Measurements from ENCODE around the gene PCSK6.
"Not testable (repeated sequence)": the region's sequence is repeated elsewhere in the genome, so short reads cannot be mapped to it uniquely, and the experiment has no call there.

The PCSK6 gene

DNA sequence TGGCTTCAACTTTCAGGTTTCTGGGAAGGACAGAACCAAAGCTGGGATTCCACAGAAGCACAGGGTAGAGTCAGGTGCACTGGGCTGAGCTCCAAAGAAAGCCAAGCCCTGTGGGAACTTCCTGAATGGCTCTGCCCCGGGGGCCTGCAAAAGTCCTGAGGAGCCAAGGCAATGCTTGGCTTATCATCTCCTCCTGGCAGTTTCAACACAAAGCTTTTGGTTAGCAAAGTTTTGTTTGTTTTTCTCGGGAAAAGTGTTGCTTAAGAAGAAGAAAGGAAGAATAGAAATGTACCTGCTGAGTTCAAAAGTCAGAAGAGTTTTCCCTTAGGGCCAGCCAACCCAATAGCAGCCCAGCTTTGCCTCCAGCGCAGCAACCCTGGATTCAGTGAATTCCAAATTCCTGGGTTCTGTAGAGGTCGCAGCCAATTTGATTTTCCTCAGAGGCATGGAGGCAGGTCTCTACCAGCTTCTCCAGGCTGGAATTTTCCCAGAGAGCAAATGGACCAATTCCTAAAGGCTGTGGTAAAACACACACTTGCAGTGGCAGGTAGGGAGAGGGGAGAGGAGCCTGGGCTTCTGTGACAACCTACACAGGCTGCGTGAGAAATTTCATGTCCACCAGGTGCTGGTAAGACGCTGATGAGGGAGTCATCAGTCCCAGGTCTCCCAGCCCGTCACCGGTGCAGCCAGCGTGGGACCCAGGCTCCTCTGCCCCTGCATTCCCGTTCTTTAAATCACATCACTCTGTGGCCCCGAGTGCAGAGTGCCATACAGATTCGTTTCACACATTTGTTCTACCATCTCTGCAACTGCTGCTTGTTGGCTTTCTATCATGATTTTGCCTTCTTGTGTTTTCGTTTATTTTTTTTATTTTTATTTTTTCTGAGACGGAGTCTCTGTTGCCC lies 140.2 kb downstream of the PCSK6 start:
- DNase-seq: no peak

DNA sequence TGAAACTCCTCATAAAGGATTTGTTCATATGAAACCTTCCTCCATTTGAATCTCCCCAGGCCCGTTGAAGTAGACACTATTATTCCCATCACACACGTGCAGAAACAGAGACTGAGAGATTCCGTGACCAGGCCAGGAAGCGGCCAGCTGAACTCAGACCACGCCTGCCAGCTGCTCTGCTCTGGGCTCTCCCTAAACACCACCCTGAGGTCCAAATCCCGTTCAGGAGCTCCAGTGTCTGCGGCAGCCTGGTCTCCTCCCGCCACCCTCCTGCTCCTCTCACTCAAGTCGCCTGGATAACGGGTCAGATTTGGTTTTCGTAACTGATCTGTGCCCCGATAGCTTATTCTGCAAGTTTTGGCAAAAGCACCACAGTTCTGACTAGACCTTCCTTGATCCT lies 140.9 kb downstream of the PCSK6 start:
- DNase-seq: no peak

DNA sequence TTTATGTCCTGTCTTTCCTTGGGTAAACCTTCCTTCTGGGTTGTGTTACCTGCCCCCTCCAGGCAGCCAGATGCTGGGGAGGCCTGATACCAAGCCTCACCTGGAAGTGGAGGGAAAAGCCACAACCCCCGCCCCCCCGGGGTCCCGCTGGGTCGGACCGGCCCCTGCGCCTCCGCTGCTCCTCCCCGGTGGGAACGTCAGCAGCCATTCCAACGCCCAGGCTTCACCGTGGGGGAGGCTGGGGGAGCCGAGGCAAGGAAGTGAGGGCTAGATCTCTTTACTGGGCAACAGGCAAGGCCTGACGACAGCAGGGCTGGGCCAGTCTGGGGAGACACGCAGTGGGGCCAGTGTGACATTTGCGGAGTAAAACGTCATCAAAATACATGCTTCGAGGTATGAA lies 141.5 kb downstream of the PCSK6 start:
- no peak for DNase-seq

- DNase-seq: no peak
Measured at GRCh38 chr15:101347454-101347853, 142.1 kb downstream of the PCSK6 start.

- no peak for DNase-seq
Measured at GRCh38 chr15:101346928-101347327, 142.6 kb downstream of the PCSK6 start.

DNA sequence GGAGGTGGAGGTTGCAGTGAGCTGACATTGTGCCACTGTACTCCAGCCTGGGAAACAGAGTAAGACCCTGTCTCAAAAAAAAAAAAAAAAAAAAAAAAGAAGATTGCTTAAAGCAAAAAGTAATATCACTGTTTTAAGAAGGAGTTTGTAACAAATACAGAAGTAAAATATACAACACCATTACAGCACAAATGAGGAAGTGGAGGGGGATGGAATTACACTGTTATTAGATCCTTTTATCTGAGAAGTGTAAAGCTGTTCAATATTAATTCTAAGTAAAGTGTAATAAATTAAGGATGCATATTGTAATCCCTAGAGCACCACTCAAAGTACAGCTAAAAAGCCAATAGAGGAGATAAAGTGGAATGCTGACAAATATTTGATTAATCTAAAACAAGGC lies 147.5 kb downstream of the PCSK6 start:
- no peak for DNase-seq

- DNase-seq: no peak
Measured at GRCh38 chr15:101338502-101339057, 150.9 kb downstream of the PCSK6 start.

- no peak for DNase-seq
Measured at GRCh38 chr15:101337976-101338375, 151.5 kb downstream of the PCSK6 start.

DNA sequence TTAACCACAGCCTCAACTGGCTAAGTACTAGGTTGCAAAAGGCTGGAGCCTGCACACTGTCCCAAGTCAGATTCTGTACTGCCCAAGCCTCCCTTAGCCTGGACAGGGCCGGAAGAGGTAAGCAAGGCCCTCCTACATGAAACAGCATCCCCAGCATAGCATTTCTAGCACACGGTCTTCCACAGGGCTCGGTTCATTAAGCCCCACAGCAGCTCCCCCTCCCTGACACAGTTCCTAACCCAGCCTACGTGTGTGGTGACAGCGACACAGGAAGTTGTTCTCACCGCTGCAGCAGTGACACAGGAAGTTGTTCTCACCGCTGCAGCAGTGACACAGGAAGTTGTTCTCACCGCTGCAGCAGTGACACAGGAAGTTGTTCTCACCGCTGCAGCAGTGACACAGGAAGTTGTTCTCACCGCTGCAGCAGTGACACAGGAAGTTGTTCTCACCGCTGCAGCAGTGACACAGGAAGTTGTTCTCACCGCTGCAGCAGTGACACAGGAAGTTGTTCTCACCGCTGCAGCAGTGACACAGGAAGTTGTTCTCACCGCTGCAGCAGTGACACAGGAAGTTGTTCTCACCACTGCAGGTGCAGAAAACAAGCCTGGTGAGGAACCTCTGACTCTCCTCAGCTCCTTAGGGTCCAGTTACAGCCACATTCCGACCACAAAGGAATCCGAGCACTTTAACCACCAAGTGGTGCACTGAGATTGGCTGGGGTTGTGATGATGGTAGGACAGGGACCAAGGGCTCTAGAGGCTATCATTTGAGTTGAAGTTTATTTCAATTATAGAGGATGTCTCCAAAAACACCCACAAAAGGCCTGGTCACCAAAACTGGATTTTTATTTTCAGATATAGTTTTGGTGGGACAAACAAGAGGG lies 155.4 kb downstream of the PCSK6 start:
- not testable (repeated sequence) for DNase-seq

- DNase-seq: no peak
Measured at GRCh38 chr15:101332061-101332467, 157.4 kb downstream of the PCSK6 start.

GRCh38 chr15:101329867-101330380 lies 159.6 kb downstream of the PCSK6 start:
- no peak for DNase-seq

- DNase-seq: no peak
Measured at GRCh38 chr15:101329309-101329863, 160.1 kb downstream of the PCSK6 start.

DNA sequence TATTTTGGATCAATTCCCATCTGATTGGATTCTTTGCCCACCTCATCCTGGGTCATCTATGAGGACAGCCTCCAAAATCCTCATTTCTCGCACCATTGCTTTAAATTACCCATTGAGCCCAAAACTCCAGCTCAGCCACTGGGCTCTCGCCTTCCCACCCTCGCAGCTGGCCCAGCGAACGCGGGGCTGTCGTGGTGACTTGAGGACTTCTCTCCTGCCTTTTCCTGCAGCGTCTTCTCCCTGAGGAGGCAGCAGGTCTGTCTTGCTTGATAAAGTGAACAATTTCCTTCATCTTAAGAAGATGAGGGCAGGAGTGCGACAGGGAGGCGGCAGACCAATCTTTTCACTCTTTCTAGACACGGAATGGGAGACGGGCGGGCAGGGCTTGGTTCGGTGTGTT lies 161.5 kb downstream of the PCSK6 start:
- no peak for DNase-seq

DNA sequence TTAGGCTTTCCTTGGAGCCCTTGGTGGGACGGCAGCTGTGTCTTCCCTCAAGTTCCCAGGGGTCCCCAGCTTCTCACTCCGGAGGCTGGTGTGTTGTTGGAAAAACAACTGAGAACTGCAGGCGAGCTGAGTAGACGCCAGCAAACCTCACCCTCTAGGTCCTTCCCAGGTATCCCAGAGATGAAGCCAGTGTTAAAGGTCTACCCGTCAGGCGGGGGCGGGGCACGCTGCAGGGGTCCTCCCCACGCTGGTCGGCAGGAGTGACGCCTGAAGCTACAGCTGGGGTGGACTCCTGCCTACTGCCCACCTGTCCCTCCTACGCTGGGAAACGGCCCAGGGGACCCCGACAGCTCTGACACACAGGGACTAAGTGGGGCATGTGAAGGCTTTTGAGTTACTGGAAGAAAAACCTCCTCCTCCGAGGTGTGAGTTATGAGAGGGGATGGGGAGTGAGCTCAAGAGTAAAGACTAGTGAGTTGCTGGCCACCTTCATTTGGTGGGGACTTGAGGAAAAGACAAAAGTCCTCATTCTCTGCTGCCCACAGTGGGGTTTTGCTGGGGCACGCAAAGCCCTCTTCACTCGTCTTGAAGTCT lies 162.3 kb downstream of the PCSK6 start:
- no peak for DNase-seq

DNA sequence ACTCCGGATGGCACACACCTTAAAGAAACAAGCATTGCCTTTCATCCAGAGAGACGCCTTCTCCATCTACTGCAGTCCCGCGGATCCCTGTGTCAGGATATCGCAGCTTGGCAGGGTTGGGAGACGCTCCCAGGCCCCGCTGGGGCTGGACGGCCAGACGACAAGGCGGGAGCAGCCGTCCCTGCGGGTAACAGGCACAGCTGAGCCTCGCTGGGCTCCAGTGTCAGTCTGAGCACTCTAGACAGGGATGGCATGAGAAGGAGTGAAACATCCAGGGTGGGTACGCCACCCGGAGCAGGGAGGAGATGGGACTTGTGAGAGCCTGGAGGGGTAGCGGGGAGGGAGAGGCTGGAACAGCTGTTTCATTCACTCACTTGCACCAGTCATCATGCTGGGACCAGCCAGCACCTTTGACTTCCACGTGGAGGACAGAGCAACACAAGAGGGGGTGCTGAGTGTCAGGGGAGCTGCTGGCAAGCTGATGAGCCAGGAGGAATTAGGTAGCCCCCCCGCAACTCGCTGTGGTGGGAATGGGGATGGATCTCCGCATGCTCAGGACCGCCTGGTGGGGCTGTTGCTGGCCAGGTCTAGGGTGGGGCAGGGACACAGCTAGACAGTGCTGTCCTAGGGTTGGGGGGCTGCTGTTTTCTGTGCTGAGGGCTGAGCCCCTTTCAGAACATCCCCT lies 162.9 kb downstream of the PCSK6 start:
- DNase-seq: no peak

GRCh38 chr15:101326026-101326315 lies 163.5 kb downstream of the PCSK6 start:
- no peak for DNase-seq

GRCh38 chr15:101325263-101326025 lies 164.1 kb downstream of the PCSK6 start:
- DNase-seq: no peak

DNA sequence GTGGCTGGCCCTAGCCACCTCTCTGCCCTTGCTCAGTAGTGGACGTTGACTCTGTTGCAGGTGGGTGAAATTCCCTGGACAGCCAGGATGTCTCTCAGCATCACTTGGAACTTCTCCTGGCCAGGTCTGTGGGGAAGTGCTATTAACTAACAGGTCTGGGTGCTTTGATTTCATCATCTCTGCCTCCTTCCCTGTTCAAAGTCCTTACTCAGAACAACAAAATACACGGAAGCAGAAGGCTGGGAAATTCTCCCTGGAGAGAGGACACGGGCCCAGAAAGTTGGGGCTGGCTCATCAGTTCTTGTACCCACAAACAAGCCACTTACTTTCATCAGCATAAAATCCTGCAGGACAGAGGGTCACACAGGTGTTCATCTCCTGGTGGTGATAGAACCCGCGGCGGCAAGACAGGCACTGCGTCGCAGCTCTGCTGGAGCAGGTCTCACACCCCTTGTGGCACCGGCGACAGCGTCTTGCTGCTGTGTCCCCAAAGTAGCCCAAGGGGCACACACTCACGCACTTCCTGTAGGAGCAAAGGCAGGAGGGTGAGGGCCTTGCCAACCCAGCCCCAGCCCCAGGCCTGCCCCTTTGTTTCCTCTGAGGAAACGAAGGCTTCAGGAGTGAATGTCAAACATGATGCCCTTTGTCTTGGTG lies 164.9 kb downstream of the PCSK6 start:
- no peak for DNase-seq

DNA sequence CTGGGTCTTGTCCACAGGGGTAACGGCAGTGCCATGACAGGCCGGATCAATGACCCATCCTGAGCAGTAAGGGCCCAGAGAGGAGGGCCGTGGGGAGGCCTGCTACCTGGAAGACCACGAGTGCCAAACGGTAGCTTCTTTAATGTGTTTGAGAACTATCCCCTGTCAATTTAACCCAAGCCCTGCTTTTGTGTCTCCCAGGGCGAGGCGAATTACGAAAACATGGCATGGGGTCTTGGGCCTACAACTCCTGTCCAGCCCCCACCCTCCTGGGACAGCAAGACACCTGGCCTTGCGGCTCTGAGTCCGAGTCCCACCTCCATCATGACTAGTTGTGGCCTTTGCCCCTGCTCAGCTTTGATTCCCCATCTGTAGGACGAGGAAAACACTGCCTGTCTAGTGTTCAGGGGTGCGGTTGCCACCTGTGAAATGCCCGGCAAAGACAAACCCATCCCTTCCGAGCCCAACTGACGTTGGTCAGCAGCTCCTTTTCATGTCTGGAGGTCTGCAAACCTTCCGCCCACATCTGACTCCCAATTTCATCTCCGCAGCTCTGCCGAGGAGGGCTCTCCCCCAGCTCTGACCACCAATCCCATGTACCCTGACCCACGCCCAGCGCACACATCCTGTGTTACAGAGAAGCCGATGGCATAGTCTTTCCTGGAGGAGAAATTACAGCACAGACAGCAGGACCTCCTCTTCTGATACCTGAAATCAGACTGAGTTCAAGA lies 165.5 kb downstream of the PCSK6 start:
- no peak for DNase-seq

DNA sequence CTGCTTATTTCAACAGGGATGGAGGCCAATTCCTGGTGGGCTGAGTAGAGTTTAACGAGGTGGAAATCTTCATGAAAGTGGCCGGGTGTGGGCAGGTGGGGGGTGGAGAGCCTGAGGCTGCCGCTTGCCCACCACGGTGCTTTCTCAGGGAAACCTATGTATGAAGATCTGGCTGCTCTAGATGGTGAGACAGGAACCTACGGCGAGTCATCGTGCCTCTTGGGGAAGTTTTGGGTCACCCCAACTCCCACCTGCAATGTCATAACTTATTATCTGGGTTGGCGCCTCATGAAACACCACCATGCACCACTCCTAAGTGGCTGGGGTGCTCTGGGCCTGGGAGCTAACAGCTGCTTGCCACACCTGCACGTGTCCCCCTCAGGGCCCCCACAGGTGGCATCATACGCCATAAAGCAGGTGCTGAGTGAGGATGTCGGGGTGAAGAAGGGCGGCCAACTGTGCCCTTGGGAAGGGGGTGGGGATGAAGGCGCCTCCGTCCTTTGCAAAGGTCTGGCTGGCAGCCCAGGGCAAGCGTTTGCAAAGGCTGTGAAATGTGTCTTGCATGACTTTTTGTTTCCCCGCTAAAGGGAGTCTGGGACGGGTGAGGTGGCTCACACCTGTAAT lies 166.5 kb downstream of the PCSK6 start:
- no peak for DNase-seq

Data from KG1 (cell line).